Adrenal gland (tissue), 5 donors: ENCODE measurements around the gene GJA4.

Experiments
- POLR2A ChIP-seq, 2 donors: fragments of 450-650 bp; IDR thresholded peaks; one replicate each; pipeline ENCODE4 v1.6.1; 2017; ENCODE audit warnings: antibody characterized with exemption in 2 of 2, mild to moderate bottlenecking in 2 of 2, moderate library complexity in 1 of 2
- TF ChIP-seq, protein P1 (sequence below), 6 experiments: fragments of 450-650 bp in 4 of 6; fragments of 200-600 bp in 2 of 6; sonication (generic) in 1 of 6; IDR thresholded peaks; 1 replicate in 5 of 6; 2 replicates in 1 of 6; pipeline versions ENCODE4 v1.5.1 to v1.8.0; 2016 to 2021; ENCODE audit warnings: antibody characterized with exemption in 6 of 6, mild to moderate bottlenecking in 2 of 6, moderate library complexity in 1 of 6
- donor health status: DM: no; HTN: no; CAD: no.

DNA sequence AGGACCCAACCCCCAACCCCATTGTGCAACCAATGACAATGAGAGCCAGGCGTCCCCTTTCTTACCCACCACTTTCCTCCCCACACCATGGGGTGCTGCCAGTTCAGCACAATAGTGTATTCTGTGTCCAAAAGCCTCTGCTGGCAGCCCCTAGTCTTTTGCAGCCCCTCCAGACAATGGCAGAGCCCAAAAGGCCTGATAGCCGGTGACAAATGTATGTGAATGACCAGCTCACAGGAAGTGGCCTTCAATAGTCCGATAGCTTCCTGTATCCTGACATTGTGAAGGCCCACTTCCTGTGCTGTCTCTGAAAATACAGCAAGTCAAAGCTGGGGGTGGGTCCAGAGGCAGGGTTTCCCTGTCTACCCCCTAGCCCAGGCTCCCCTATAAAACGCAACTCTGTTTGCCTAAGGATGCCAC is 50.2 kb downstream of the GJA4 start:
- TF ChIP-seq, protein P1, sequence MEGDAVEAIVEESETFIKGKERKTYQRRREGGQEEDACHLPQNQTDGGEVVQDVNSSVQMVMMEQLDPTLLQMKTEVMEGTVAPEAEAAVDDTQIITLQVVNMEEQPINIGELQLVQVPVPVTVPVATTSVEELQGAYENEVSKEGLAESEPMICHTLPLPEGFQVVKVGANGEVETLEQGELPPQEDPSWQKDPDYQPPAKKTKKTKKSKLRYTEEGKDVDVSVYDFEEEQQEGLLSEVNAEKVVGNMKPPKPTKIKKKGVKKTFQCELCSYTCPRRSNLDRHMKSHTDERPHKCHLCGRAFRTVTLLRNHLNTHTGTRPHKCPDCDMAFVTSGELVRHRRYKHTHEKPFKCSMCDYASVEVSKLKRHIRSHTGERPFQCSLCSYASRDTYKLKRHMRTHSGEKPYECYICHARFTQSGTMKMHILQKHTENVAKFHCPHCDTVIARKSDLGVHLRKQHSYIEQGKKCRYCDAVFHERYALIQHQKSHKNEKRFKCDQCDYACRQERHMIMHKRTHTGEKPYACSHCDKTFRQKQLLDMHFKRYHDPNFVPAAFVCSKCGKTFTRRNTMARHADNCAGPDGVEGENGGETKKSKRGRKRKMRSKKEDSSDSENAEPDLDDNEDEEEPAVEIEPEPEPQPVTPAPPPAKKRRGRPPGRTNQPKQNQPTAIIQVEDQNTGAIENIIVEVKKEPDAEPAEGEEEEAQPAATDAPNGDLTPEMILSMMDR (IDR thresholded peaks at IDR 0.05): no peak
- no peak for TF ChIP-seq POLR2A (IDR thresholded peaks at IDR 0.05)
